ENCODE results near the gene ARMC5. TPM values are rescaled to one million over a fixed set of nuclear protein-coding genes. Genes with fewer than 3 reads are reported as not detected.

The ARMC5 gene
- total RNA-seq, 4 donors from 2014 or later, result 4.7 to 14.2 (median 8.7) TPM

DNA sequence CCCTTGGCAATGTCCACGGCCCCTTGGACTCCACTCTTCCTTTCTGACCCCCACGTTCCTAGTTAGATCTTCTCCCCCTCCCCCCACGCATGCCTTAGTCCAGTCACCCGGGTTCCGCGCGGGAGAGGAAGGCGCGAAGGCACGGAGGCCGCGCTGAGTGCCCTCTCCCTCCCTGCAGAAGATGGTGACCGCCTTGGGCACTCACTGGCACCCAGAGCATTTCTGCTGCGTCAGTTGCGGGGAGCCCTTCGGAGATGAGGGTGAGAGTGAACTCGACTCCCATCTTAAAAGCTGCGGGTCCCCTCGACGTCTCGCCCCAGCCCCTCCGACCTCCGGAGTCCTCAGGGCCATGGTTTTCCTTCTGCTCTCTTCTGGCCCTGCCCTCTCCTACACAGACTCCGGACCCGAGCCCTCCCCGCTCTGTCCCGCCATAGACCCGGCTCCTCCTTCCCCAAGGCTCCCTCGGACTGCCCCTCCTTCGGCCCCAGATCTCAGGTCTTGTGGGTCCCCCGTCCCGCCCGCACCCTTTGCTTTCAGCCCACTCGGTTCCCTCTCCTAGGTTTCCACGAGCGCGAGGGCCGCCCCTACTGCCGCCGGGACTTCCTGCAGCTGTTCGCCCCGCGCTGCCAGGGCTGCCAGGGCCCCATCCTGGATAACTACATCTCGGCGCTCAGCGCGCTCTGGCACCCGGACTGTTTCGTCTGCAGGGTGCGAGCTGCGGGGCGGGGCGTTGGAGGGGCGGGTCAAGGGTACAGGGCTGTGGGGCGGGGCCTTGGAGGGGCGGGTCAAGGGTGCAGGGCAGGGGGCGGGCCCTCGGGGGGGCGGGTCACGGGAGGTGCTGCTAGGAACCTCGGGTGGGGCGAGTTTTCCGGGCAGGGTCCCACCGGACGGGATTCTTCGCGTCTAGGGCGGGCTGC, 17.3 kb downstream of the ARMC5 start:
- no peaks in the 10 kb centered on the region for H3K9me3 ChIP-seq
- WGBS, 2 donors (ENCODE audit: low coverage in 1 of 2), result 27 to 59% methylated on average over 3 to 17 of the region's 68 CpGs
- ATAC-seq, result no peak
- peaks cover 0 to 64% of the 10 kb centered on the region in 2 donors for H3K36me3 ChIP-seq
- H3K27ac ChIP-seq, result peak overlapping the region in 3 of 4 donors; percentile 50 to 67 (median 64)
- TF ChIP-seq EP300 (IDR thresholded peaks at IDR 0.05) (no peak), POLR2A (IDR thresholded peaks at IDR 0.05) (peak in 1 of 2 donors; percentile 10)
- no peaks in the 10 kb centered on the region for H3K27me3 ChIP-seq
- peaks cover 2 to 73% (median 14%) of the 10 kb centered on the region in 3 donors for H3K4me1 ChIP-seq
- H3K4me3 ChIP-seq, result peak overlapping the region in 1 of 2 donors; percentile 33

DNA sequence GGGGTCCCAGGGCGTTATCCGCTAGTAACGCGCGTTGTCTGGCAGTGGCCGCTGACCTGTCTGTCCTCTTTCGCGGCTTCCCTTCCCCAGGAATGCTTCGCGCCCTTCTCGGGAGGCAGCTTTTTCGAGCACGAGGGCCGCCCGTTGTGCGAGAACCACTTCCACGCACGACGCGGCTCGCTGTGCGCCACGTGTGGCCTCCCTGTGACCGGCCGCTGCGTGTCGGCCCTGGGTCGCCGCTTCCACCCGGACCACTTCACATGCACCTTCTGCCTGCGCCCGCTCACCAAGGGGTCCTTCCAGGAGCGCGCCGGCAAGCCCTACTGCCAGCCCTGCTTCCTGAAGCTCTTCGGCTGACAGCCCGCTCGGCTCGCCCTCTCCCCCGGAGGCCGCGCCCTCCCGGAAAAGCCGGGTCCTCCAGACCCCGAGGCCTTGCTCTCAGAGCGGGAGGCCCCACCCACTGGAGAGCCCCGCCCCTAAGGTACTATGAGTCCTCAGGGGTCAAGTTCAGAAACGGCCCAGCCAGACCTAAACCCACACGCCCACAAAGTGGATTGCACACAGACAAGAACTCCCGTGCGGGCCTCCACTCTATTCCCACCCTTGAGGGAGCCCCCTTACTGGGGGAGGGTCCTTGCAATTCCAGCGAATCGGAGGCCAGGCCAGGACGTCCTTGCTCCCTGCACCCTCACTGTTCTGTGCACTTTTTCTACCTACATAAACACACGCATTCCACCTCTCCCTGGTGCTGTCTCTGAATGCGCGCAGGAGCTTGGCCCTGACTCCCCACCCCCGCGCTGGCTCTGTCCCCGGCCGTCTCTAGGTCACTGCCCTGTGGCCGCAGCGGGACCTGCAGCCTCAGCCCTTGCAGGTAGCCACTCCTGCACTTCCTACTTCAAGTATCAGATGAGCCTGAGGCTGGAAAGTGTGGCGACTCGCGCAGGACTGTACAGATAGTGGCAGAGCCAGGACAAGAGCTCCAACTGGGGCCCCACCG, 18.2 kb downstream of the ARMC5 start:
- TF ChIP-seq EP300 (IDR thresholded peaks at IDR 0.05) (no peak), POLR2A (IDR thresholded peaks at IDR 0.05) (no peak), POLR2AphosphoS5 (IDR thresholded peaks at IDR 0.05) (peak; percentile 28)
- TF ChIP-seq, protein P1, sequence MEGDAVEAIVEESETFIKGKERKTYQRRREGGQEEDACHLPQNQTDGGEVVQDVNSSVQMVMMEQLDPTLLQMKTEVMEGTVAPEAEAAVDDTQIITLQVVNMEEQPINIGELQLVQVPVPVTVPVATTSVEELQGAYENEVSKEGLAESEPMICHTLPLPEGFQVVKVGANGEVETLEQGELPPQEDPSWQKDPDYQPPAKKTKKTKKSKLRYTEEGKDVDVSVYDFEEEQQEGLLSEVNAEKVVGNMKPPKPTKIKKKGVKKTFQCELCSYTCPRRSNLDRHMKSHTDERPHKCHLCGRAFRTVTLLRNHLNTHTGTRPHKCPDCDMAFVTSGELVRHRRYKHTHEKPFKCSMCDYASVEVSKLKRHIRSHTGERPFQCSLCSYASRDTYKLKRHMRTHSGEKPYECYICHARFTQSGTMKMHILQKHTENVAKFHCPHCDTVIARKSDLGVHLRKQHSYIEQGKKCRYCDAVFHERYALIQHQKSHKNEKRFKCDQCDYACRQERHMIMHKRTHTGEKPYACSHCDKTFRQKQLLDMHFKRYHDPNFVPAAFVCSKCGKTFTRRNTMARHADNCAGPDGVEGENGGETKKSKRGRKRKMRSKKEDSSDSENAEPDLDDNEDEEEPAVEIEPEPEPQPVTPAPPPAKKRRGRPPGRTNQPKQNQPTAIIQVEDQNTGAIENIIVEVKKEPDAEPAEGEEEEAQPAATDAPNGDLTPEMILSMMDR (IDR thresholded peaks at IDR 0.05), result peak in 1 of 4 experiments; percentile 19
- 61% methylated on average over 27 of the region's 67 CpGs; no CpG with 5 or more reads in 1 of the 2 donors for WGBS, 2 donors (ENCODE audit: low coverage in 1 of 2)
- Histone ChIP-seq H3K27ac (peak overlapping the region in 3 of 4 donors; percentile 50 to 67 (median 64)), H3K4me1 (peaks cover 2 to 71% (median 14%) of the 10 kb centered on the region in 3 donors), H3K4me3 (peak overlapping the region in 1 of 2 donors; percentile 33), H3K27me3 (no peaks in the 10 kb centered on the region), H3K9me3 (no peaks in the 10 kb centered on the region), H3K36me3 (peaks cover 0 to 64% of the 10 kb centered on the region in 2 donors)
- no peak for ATAC-seq

DNA sequence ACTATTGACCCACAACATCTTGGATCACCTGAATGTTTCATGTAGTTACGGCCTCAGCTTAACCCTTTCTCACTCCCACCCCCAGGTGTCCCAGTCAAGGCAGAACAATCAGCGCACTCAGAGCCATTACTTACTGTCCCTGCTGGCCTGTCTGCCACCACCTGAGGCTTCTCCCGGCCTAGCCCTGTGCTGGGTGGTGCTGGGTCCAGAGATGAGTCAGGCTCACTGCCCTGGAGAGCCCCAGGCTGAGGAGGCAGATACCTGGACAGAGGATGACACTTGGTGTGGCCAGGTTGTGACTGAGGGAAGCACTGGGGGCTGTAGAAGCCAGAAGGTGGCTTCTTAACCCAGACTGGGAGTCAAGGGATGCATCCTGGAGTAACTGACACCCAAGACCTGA, 19.7 kb downstream of the ARMC5 start:
- Histone ChIP-seq H3K4me1 (peaks cover 0 to 57% (median 8%) of the 10 kb centered on the region in 3 donors), H3K27me3 (no peaks in the 10 kb centered on the region), H3K9me3 (no peaks in the 10 kb centered on the region), H3K27ac (peak overlapping the region in 2 of 4 donors; percentile 11 to 19), H3K36me3 (peaks cover 0 to 55% of the 10 kb centered on the region in 2 donors), H3K4me3 (no peak overlapping the region)
- TF ChIP-seq EP300 (IDR thresholded peaks at IDR 0.05) (no peak), POLR2AphosphoS5 (IDR thresholded peaks at IDR 0.05) (peak; percentile 34), POLR2A (IDR thresholded peaks at IDR 0.05) (no peak)
- TF ChIP-seq, protein P1 (IDR thresholded peaks at IDR 0.05), result no peak
- 67% methylated on average over 1 of the region's 3 CpGs; no CpG with 5 or more reads in 1 of the 2 donors for WGBS, 2 donors (ENCODE audit: low coverage in 1 of 2)
- no peak for ATAC-seq

DNA sequence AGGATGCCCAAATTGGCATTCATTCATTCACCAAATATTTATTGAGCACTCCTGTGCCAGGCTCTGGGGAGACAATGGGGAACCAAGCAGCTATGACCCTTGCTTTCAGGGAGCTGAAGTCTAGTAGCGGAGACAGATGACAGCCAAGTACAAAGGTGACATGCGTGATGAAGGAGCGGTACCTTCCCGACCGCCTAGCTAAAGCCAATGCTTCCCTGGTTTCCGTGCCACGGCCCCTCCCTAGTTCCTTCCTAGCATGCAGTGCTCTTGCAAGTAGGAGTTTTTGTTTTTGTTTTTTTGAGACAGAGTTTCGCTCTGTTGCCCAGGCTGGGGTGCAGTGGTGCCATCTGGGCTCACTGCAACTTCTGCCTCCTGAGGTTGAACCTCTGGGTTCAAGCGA, 20.4 kb downstream of the ARMC5 start:
- WGBS, 2 donors (ENCODE audit: low coverage in 1 of 2), result 48 to 52% methylated on average over 2 to 6 of the region's 9 CpGs
- Histone ChIP-seq H3K4me3 (no peak overlapping the region), H3K9me3 (no peaks in the 10 kb centered on the region), H3K27ac (peak overlapping the region in 2 of 4 donors; percentile 2 to 11), H3K4me1 (peaks cover 0 to 49% (median 8%) of the 10 kb centered on the region in 3 donors), H3K36me3 (peaks cover 0 to 47% of the 10 kb centered on the region in 2 donors), H3K27me3 (peaks cover 3% of the 10 kb centered on the region)
- TF ChIP-seq POLR2A (IDR thresholded peaks at IDR 0.05), result no peak
- TF ChIP-seq, protein P1 (IDR thresholded peaks at IDR 0.05), result no peak
- no peak for TF ChIP-seq EP300 (IDR thresholded peaks at IDR 0.05)
- no peak for TF ChIP-seq POLR2AphosphoS5 (IDR thresholded peaks at IDR 0.05)
- ATAC-seq, result no peak
